HG03060 (cell line): ENCODE results near the gene KDM4F.
A peak's percentile ranks its signal among the peaks of the same experiment; 100 is the strongest.

ENCODE experiments used
- ATAC-seq: cut with Tn5 transposase; IDR thresholded peaks from one replicate; pipeline ENCODE4 v1.9.1; 2021; ENCODE audit warnings: low read depth, moderate number of reproducible peaks; ENCODE audit not compliant: unreplicated experiment

Gene KDM4F

GRCh38 chr11:95058621-95059020 lies 9.4 kb downstream of the KDM4F start:
- no peak for ATAC-seq

GRCh38 chr11:95059046-95059445 lies 9.8 kb downstream of the KDM4F start:
- ATAC-seq = no peak

- no peak for ATAC-seq
These were observed 16.1 kb downstream of the KDM4F start for GRCh38 chr11:95065336-95065735.

- ATAC-seq = peak; percentile 17
These were observed 17.5 kb downstream of the KDM4F start, which contains the start of gene SRSF8 for GRCh38 chr11:95066716-95067038. TSS of gene SRSF8 (plus strand) at chr11:95066919. CDS start at chr11:95067227, 308 bp downstream.

- peak; percentile 28 for ATAC-seq
These were observed 18.0 kb downstream of the KDM4F start for GRCh38 chr11:95067039-95067840.

GRCh38 chr11:95067841-95068219 lies 18.6 kb downstream of the KDM4F start:
- ATAC-seq = no peak

- peak; percentile 77 for ATAC-seq
These were observed 19.3 kb downstream of the KDM4F start for GRCh38 chr11:95068549-95068948.

GRCh38 chr11:95070471-95070870 lies 21.2 kb downstream of the KDM4F start:
- ATAC-seq = no peak

- no peak for ATAC-seq
These were observed 23.7 kb downstream of the KDM4F start for GRCh38 chr11:95072948-95073347.

- ATAC-seq = no peak
These were observed 25.8 kb downstream of the KDM4F start for GRCh38 chr11:95074792-95075563.

GRCh38 chr11:95076416-95076815 lies 27.2 kb downstream of the KDM4F start:
- ATAC-seq = no peak

- ATAC-seq = no peak
These were observed 27.8 kb downstream of the KDM4F start for GRCh38 chr11:95076981-95077380.

GRCh38 chr11:95078526-95078925 lies 29.3 kb downstream of the KDM4F start:
- no peak for ATAC-seq

- ATAC-seq = no peak
These were observed 31.8 kb downstream of the KDM4F start for GRCh38 chr11:95081010-95081409.

GRCh38 chr11:95081412-95081811 lies 32.2 kb downstream of the KDM4F start:
- no peak for ATAC-seq

- ATAC-seq = no peak
These were observed 33.4 kb downstream of the KDM4F start for GRCh38 chr11:95082576-95083001.

- ATAC-seq = peak; percentile 59
These were observed 35.3 kb downstream of the KDM4F start for GRCh38 chr11:95084509-95084908.

GRCh38 chr11:95085117-95085816 lies 36.0 kb downstream of the KDM4F start:
- ATAC-seq = no peak

- no peak for ATAC-seq
These were observed 36.9 kb downstream of the KDM4F start for GRCh38 chr11:95086151-95086550.

GRCh38 chr11:95086836-95087570 lies 37.8 kb downstream of the KDM4F start:
- ATAC-seq = no peak
